OCI-LY3 (cell line): ENCODE measurements around the gene PDE7B.

ENCODE experiments used
- CTCF ChIP-seq: fragments of 200-600, 300-600 bp; sonication (generic); IDR thresholded peaks from 2 replicates; pipeline ENCODE4 v1.5.1; 2014; ENCODE audit warnings: antibody characterized with exemption, low read length, low read depth
- EZH2phosphoT487 ChIP-seq: fragments of 200-600 bp; shearing (Covaris generic); IDR thresholded peaks from 2 replicates; pipeline ENCODE4 v1.6.1; 2018; ENCODE audit warnings: antibody characterized with exemption, mixed run types, low read depth

GRCh38 chr6:135876058-135876457 lies 24.6 kb downstream of the PDE7B start:
- TF ChIP-seq CTCF: no peak
- TF ChIP-seq EZH2phosphoT487: no peak
